ENCODE results near the gene CELSR3.

CELSR3 gene

GRCh38 chr3:48656841-48657281 is 5.8 kb downstream of the CELSR3 start:
- peak; percentile 46 for DNase-seq

GRCh38 chr3:48656061-48656840 is 6.4 kb downstream of the CELSR3 start:
- DNase-seq = peak; percentile 89

GRCh38 chr3:48655606-48656005 is 7.1 kb downstream of the CELSR3 start:
- peak; percentile 68 for DNase-seq

GRCh38 chr3:48655063-48655462 is 7.6 kb downstream of the CELSR3 start:
- no peak for DNase-seq

- DNase-seq = no peak
These were observed 9.6 kb downstream of the CELSR3 start for GRCh38 chr3:48652923-48653715.

GRCh38 chr3:48651771-48652170 is 10.9 kb downstream of the CELSR3 start:
- no peak for DNase-seq

GRCh38 chr3:48650723-48651122 is 12.0 kb downstream of the CELSR3 start:
- no peak for DNase-seq

GRCh38 chr3:48648188-48648850 is 14.4 kb downstream of the CELSR3 start:
- DNase-seq = no peak

GRCh38 chr3:48647714-48648113 is 15.0 kb downstream of the CELSR3 start:
- DNase-seq = no peak

- DNase-seq = no peak
These were observed 17.6 kb downstream of the CELSR3 start for GRCh38 chr3:48644898-48645760.

- no peak for DNase-seq
These were observed 20.1 kb downstream of the CELSR3 start for GRCh38 chr3:48642605-48643004.

- no peak for DNase-seq
These were observed 21.3 kb downstream of the CELSR3 start for GRCh38 chr3:48641396-48641795.

GRCh38 chr3:48639944-48640606 is 22.6 kb downstream of the CELSR3 start:
- no peak for DNase-seq

- DNase-seq = no peak
These were observed 25.4 kb downstream of the CELSR3 start for GRCh38 chr3:48637305-48637704.

- DNase-seq = no peak
These were observed 26.5 kb downstream of the CELSR3 start for GRCh38 chr3:48636149-48636655.

GRCh38 chr3:48635222-48636021 is 27.3 kb downstream of the CELSR3 start, which contains the start of gene SLC26A6:
SLC26A6 (minus strand) TSS chr3:48635461; CDS start chr3:48635393, 68 bp downstream.
- peak; percentile 97 for DNase-seq

GRCh38 chr3:48634661-48635221 is 27.9 kb downstream of the CELSR3 start:
- DNase-seq = peak; percentile 83

GRCh38 chr3:48633743-48634142 is 28.9 kb downstream of the CELSR3 start:
- DNase-seq = no peak

GRCh38 chr3:48633256-48633655 is 29.4 kb downstream of the CELSR3 start:
- no peak for DNase-seq

Data from stimulated activated CD8-positive, alpha-beta memory T cell treated with anti-CD3 and anti-CD28 coated beads, Interleukin-4, amount 100 ng/mL, for 48 hours (primary cell).